Neural progenitor cell (in vitro differentiated cells): ENCODE data around the gene AMT. TPM values are rescaled to one million over a fixed set of nuclear protein-coding genes. Genes with fewer than 3 reads are reported as not detected.

ENCODE experiments used
- DNase-seq: peaks from one replicate; pipeline ENCODE4 v3.0.0-alpha.2; 2016; ENCODE audit warnings: low spot score
- H2AFZ ChIP-seq: fragments of 200-600 bp; sonication (generic); replicated peaks from 2 replicates; pipeline ENCODE4 v1.6.1; 2016; ENCODE audit warnings: antibody characterized with exemption
- H3F3A ChIP-seq: fragments of 200-600 bp; sonication (generic); 2 replicates; pipeline ENCODE4 v1.6.1; 2016; ENCODE audit warnings: antibody characterized with exemption, low read depth
- H3K27ac ChIP-seq: fragments of 200-600 bp; sonication (generic); 2 replicates; pipeline ENCODE4 v1.5.1; 2016; ENCODE audit warnings: mild to moderate bottlenecking
- H3K27me3 ChIP-seq: fragments of 200-600 bp; sonication (generic); 2 replicates; pipeline ENCODE4 v1.6.1; 2016; ENCODE audit warnings: mild to moderate bottlenecking, moderate library complexity
- H3K36me3 ChIP-seq: fragments of 200-600 bp; sonication (generic); 2 replicates; pipeline ENCODE4 v1.5.1; 2016
- H3K4me1 ChIP-seq: fragments of 200-600 bp; sonication (generic); 2 replicates; pipeline ENCODE4 v1.6.1; 2016; ENCODE audit warnings: mixed run types
- H3K4me2 ChIP-seq: fragments of 200-600 bp; sonication (generic); 2 replicates; pipeline ENCODE4 v1.6.1; 2016
- H3K4me3 ChIP-seq: fragments of 200-600 bp; sonication (generic); 2 replicates; pipeline ENCODE4 v1.5.1; 2016
- H3K79me2 ChIP-seq: fragments of 200-600 bp; sonication (generic); 2 replicates; pipeline ENCODE4 v1.6.1; 2016; ENCODE audit warnings: low read depth
- H3K9ac ChIP-seq: fragments of 200-600 bp; sonication (generic); 2 replicates; pipeline ENCODE4 v1.6.1; 2016
- H3K9me3 ChIP-seq: fragments of 200-600 bp; sonication (generic); 2 replicates; pipeline ENCODE4 v1.5.1; 2016; ENCODE audit warnings: low read depth
- H4K20me1 ChIP-seq: fragments of 200-600 bp; sonication (generic); 2 replicates; pipeline ENCODE4 v1.6.1; 2016; ENCODE audit warnings: low read depth
- H3K27ac Mint-ChIP-seq: 3 replicates; pipeline ENCODE4 v1.8.0; 2021; ENCODE audit warnings: mixed read lengths
- H3K27me3 Mint-ChIP-seq: 2 replicates; pipeline ENCODE4 v1.8.0; 2022; ENCODE audit warnings: low read depth, mild to moderate bottlenecking, inconsistent platforms, moderate library complexity, mixed read lengths; ENCODE audit not compliant: insufficient read depth
- H3K36me3 Mint-ChIP-seq: 3 replicates; pipeline ENCODE4 v1.8.0; 2021; ENCODE audit warnings: mixed read lengths
- H3K4me1 Mint-ChIP-seq: 3 replicates; pipeline ENCODE4 v1.8.0; 2021; ENCODE audit warnings: mixed read lengths
- H3K4me3 Mint-ChIP-seq: 3 replicates; pipeline ENCODE4 v1.8.0; 2021; ENCODE audit warnings: mild to moderate bottlenecking, moderate library complexity, mixed read lengths
- H3K9me3 Mint-ChIP-seq: 3 replicates; pipeline ENCODE4 v1.8.0; 2020; ENCODE audit warnings: mixed read lengths
- CTCF ChIP-seq: fragments of 200-600 bp; sonication (generic); IDR thresholded peaks from 2 replicates; pipeline ENCODE4 v1.5.1; 2017; ENCODE audit warnings: antibody characterized with exemption, mild to moderate bottlenecking
- EZH2 ChIP-seq: fragments of 200-600 bp; sonication (generic); IDR thresholded peaks from 2 replicates; pipeline ENCODE4 v1.6.1; 2017; ENCODE audit warnings: antibody characterized with exemption, mild to moderate bottlenecking, moderate library complexity
- EZH2phosphoT487 ChIP-seq: fragments of 200-600 bp; sonication (generic); IDR thresholded peaks from 2 replicates; pipeline ENCODE4 v1.6.1; 2017; ENCODE audit warnings: antibody characterized with exemption
- total RNA-seq: library from RNA; depleted of rRNA; stranded (reverse); fragments of >200 nt; gene quantifications from 2 replicates; pipeline ENCODE4 v1.2.3, GENCODE V29; 2015; ENCODE audit warnings: low replicate concordance

The AMT gene
- total RNA-seq, 1 donor from 2014 or later = 35.4 TPM

DNA sequence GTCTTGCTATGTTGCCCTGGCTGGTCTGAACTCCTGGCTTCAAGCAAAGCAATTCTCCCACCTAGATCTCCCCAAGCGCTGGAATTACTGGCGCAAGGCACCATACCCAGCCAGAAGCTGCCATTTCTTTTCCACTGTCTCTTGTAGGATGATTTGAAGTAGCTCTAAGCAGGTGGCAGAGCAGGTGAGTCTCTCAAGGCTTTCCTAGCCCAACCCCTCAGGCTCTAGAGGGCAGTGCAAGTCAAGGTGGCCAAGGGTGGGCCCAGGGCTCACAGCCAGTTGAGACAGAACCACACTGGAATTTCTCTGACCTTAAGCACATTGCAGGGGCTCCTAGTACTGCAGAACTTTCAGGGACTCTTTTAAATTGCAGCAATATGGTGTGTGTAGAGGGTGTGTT lies 32.2 kb upstream of the AMT start:
- no peaks in the 10 kb centered on the region for H3K27me3 ChIP-seq
- Mint-ChIP-seq H3K9me3 (no peaks in the 10 kb centered on the region), H3K27me3 (peaks cover 9% of the 10 kb centered on the region), H3K4me3 (no peak overlapping the region), H3K4me1 (peaks cover 24% of the 10 kb centered on the region), H3K27ac (no peak overlapping the region), H3K36me3 (no peaks in the 10 kb centered on the region)
- H3K4me1 ChIP-seq = peaks cover 20% of the 10 kb centered on the region
- H3K4me2 ChIP-seq = no peak overlapping the region
- H3K4me3 ChIP-seq = no peak overlapping the region
- no peak overlapping the region for H3K9ac ChIP-seq
- H3K36me3 ChIP-seq = no peaks in the 10 kb centered on the region
- TF ChIP-seq EZH2phosphoT487 = no peak
- no peak for TF ChIP-seq EZH2
- TF ChIP-seq CTCF = peak; percentile 48
- H4K20me1 ChIP-seq = no peaks in the 10 kb centered on the region
- H2AFZ ChIP-seq = peak overlapping the region; percentile 45
- no peak overlapping the region for H3K27ac ChIP-seq
- no peaks in the 10 kb centered on the region for H3K9me3 ChIP-seq
- no peaks in the 10 kb centered on the region for H3K79me2 ChIP-seq
- DNase-seq = peak; percentile 59
- H3F3A ChIP-seq = peaks cover 9% of the 10 kb centered on the region

GRCh38 chr3:49453621-49454020 lies 31.3 kb upstream of the AMT start:
- H3K79me2 ChIP-seq = no peaks in the 10 kb centered on the region
- Mint-ChIP-seq H3K4me1 (peaks cover 18% of the 10 kb centered on the region), H3K27me3 (peaks cover 7% of the 10 kb centered on the region), H3K27ac (no peak overlapping the region), H3K9me3 (no peaks in the 10 kb centered on the region), H3K4me3 (no peak overlapping the region), H3K36me3 (no peaks in the 10 kb centered on the region)
- H3K9ac ChIP-seq = no peak overlapping the region
- peaks cover 5% of the 10 kb centered on the region for H3F3A ChIP-seq
- no peaks in the 10 kb centered on the region for H3K27me3 ChIP-seq
- TF ChIP-seq CTCF (no peak), EZH2 (no peak), EZH2phosphoT487 (no peak)
- H4K20me1 ChIP-seq = no peaks in the 10 kb centered on the region
- H2AFZ ChIP-seq = no peak overlapping the region
- DNase-seq = no peak
- peaks cover 12% of the 10 kb centered on the region for H3K4me1 ChIP-seq
- H3K4me2 ChIP-seq = no peak overlapping the region
- no peak overlapping the region for H3K27ac ChIP-seq
- no peaks in the 10 kb centered on the region for H3K9me3 ChIP-seq
- no peaks in the 10 kb centered on the region for H3K36me3 ChIP-seq
- H3K4me3 ChIP-seq = no peak overlapping the region

- no peaks in the 10 kb centered on the region for H4K20me1 ChIP-seq
- no peak overlapping the region for H3K9ac ChIP-seq
- TF ChIP-seq EZH2phosphoT487 (no peak), EZH2 (no peak), CTCF (no peak)
- H3K4me3 Mint-ChIP-seq = no peak overlapping the region
- no peak overlapping the region for H3K4me2 ChIP-seq
- no peaks in the 10 kb centered on the region for H3K36me3 ChIP-seq
- no peak overlapping the region for H3K4me3 ChIP-seq
- DNase-seq = no peak
- H3K4me1 Mint-ChIP-seq = peaks cover 3% of the 10 kb centered on the region
- H3K27ac ChIP-seq = no peak overlapping the region
- H3K9me3 ChIP-seq = no peaks in the 10 kb centered on the region
- no peaks in the 10 kb centered on the region for H3F3A ChIP-seq
- H3K9me3 Mint-ChIP-seq = no peaks in the 10 kb centered on the region
- no peak overlapping the region for H3K27ac Mint-ChIP-seq
- H3K4me1 ChIP-seq = no peaks in the 10 kb centered on the region
- no peak overlapping the region for H2AFZ ChIP-seq
- peaks cover 2% of the 10 kb centered on the region for H3K27me3 Mint-ChIP-seq
- no peaks in the 10 kb centered on the region for H3K79me2 ChIP-seq
- H3K27me3 ChIP-seq = no peaks in the 10 kb centered on the region
- no peaks in the 10 kb centered on the region for H3K36me3 Mint-ChIP-seq
These were observed 23.1 kb upstream of the AMT start for GRCh38 chr3:49445391-49445790.

DNA sequence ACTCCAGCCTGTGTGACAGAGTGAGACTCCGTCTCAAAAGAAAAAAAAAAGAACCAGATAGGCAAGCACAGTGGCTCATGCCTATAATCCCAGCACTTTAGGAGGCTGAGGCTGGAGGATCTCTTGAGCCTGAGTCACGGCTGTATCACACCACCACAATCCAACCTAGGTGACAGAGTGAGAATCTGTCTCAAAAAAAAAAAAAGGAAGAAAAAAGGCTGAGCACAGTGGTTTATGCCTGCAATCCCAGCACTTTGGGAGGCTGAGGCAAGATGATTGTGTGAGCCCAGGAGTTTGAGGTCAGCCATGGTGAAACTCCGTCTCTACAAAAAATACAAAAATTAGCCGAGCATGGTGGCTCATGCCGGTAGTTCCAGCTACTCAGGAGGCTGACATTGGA lies 12.5 kb upstream of the AMT start:
- H3K27me3 ChIP-seq = no peaks in the 10 kb centered on the region
- H3K27me3 Mint-ChIP-seq = peaks cover 4% of the 10 kb centered on the region
- TF ChIP-seq EZH2phosphoT487 = no peak
- TF ChIP-seq EZH2 = no peak
- TF ChIP-seq CTCF = no peak

More for the DNA sequence above, 12.5 kb upstream of the AMT start:
- DNase-seq = no peak
- Mint-ChIP-seq H3K4me3 (no peak overlapping the region), H3K36me3 (no peaks in the 10 kb centered on the region), H3K4me1 (peaks cover 2% of the 10 kb centered on the region), H3K9me3 (no peaks in the 10 kb centered on the region), H3K27ac (no peak overlapping the region)
- Histone ChIP-seq H3K4me3 (no peak overlapping the region), H2AFZ (no peak overlapping the region), H3K79me2 (no peaks in the 10 kb centered on the region), H4K20me1 (no peaks in the 10 kb centered on the region), H3F3A (peaks cover 9% of the 10 kb centered on the region), H3K27ac (no peak overlapping the region), H3K9me3 (no peaks in the 10 kb centered on the region), H3K9ac (no peak overlapping the region), H3K4me2 (no peak overlapping the region), H3K4me1 (no peaks in the 10 kb centered on the region), H3K36me3 (no peaks in the 10 kb centered on the region)
